PC-3 (cell line): ENCODE measurements around the gene ANLN. TPM values are rescaled to one million over a fixed set of nuclear protein-coding genes. Genes with fewer than 3 reads are reported as not detected.

ENCODE experiments used
- ATAC-seq: fragments of 200-7000 bp; cut with Tn5 transposase; 2 replicates; pipeline ENCODE4 v1.9.1; 2020; ENCODE audit warnings: mild to moderate bottlenecking, moderate library complexity
- BruUV-seq: library from RNA; stranded (reverse); fragments of 400-500 nt; replicated peaks from 2 replicates; lab custom pipeline; 2021; lab: Mats Ljungman, UMichigan
- CTCF ChIA-PET: fragments of 300-600 bp; sonication (Branson Sonifier 250); formaldehyde crosslinking; loops from one replicate; lab custom pipeline; 2022; ENCODE audit warnings: antibody characterized with exemption; lab: Charles Lee
- POLR2A ChIA-PET: fragments of 300-600 bp; sonication (Branson Sonifier 250); formaldehyde crosslinking; loops from one replicate; lab custom pipeline; 2022; ENCODE audit warnings: antibody characterized with exemption; ENCODE audit not compliant: unreplicated experiment; lab: Charles Lee
- DNase-seq: peaks from one replicate; pipeline ENCODE4 v3.0.0-alpha.2; 2015
- H2AFZ ChIP-seq: fragments of 300-600 bp; sonication (generic); 2 replicates; pipeline ENCODE4 v1.6.0; 2016; ENCODE audit warnings: antibody characterized with exemption, low read length
- H3F3A ChIP-seq: fragments of 300-600 bp; sonication (generic); one replicate; pipeline ENCODE4 v1.6.0; 2017; ENCODE audit warnings: antibody characterized with exemption, low read length, control low read depth, mild to moderate bottlenecking; ENCODE audit not compliant: unreplicated experiment
- H3K27ac ChIP-seq: fragments of 300-600 bp; sonication (generic); 2 replicates; pipeline ENCODE4 v1.5.1; 2016; ENCODE audit warnings: mild to moderate bottlenecking, low read length
- H3K27me3 ChIP-seq: fragments of 300-600 bp; sonication (generic); 2 replicates; pipeline ENCODE4 v1.6.1; 2016; ENCODE audit warnings: low read length, mixed read lengths
- H3K36me3 ChIP-seq: fragments of 300-600 bp; sonication (generic); 2 replicates; pipeline ENCODE4 v1.6.1; 2016; ENCODE audit warnings: low read depth, mixed run types, low read length, mixed read lengths
- H3K4me1 ChIP-seq: fragments of 300-600 bp; sonication (generic); 2 replicates; pipeline ENCODE4 v1.5.1; 2016; ENCODE audit warnings: low read length; ENCODE audit not compliant: insufficient read depth
- H3K4me2 ChIP-seq: fragments of 300-600 bp; sonication (generic); 2 replicates; pipeline ENCODE4 v1.6.0; 2016; ENCODE audit warnings: low read length
- H3K4me3 ChIP-seq: fragments of 300-600 bp; sonication (generic); 2 replicates; pipeline ENCODE4 v1.5.1; 2016; ENCODE audit warnings: mild to moderate bottlenecking, low read length, mixed read lengths
- H3K79me2 ChIP-seq: fragments of 300-600 bp; sonication (generic); 2 replicates; pipeline ENCODE4 v1.6.1; 2017; ENCODE audit warnings: low read length, mixed read lengths
- H3K9ac ChIP-seq: fragments of 300-600 bp; sonication (generic); 2 replicates; pipeline ENCODE4 v1.6.0; 2016; ENCODE audit warnings: mild to moderate bottlenecking, low read length
- H3K9me2 ChIP-seq: fragments of 300-600 bp; sonication (generic); replicated peaks from 2 replicates; pipeline ENCODE4 v1.6.1; 2016; ENCODE audit warnings: mixed run types, low read length, mixed read lengths
- H3K9me3 ChIP-seq: fragments of 300-600 bp; sonication (generic); 2 replicates; pipeline ENCODE4 v1.6.1; 2016; ENCODE audit warnings: low read length, mixed read lengths
- H4K20me1 ChIP-seq: fragments of 300-600 bp; sonication (generic); 2 replicates; pipeline ENCODE4 v1.6.1; 2016; ENCODE audit warnings: low read length, mixed read lengths
- CTCF ChIP-seq: fragments of 300-600 bp; sonication (generic); conservative IDR thresholded peaks from 2 replicates; pipeline ENCODE4 v1.5.1; 2017; ENCODE audit warnings: antibody characterized with exemption, low read depth, mild to moderate bottlenecking, low read length
- EZH2 ChIP-seq: fragments of 300-600 bp; sonication (generic); IDR thresholded peaks from one replicate; pipeline ENCODE4 v1.6.1; 2017; ENCODE audit warnings: antibody characterized with exemption, mild to moderate bottlenecking, low read length; ENCODE audit not compliant: unreplicated experiment
- EZH2phosphoT487 ChIP-seq: fragments of 300-600 bp; sonication (generic); IDR thresholded peaks from 2 replicates; pipeline ENCODE4 v1.6.1; 2018; ENCODE audit warnings: mild to moderate bottlenecking, antibody characterized with exemption, low read length, borderline replicate concordance
- intact Hi-C: fragments of 100-400 bp; cut with micrococcal nuclease; formaldehyde crosslinking; loops from 2 replicates; pipeline ENCODE4 v1.9.0; 2023
- total RNA-seq: library from RNA; depleted of rRNA; stranded (reverse); fragments of >200 nt; gene quantifications from 2 replicates; pipeline ENCODE4 v1.2.3, GENCODE V29; 2014

Gene ANLN
- total RNA-seq, 1 experiment from 2014 or later = 110 TPM

GRCh38 chr7:36409180-36409579 lies 19.5 kb downstream of the ANLN start:
- no peaks in the 10 kb centered on the region for H3F3A ChIP-seq
- peaks cover 57% of the 10 kb centered on the region for H3K79me2 ChIP-seq
- H4K20me1 ChIP-seq = peaks cover 18% of the 10 kb centered on the region; the same call in 1 of the 2 replicates
- CTCF ChIA-PET = no interaction called here
- no peak overlapping the region for H3K4me2 ChIP-seq
- BruUV-seq = no TSS peak
- H3K27me3 ChIP-seq = no peaks in the 10 kb centered on the region
- POLR2A ChIA-PET = no interaction called here
- H3K9ac ChIP-seq = no peak overlapping the region
- TF ChIP-seq EZH2 = no peak
- TF ChIP-seq EZH2phosphoT487 = no peak
- no peak for TF ChIP-seq CTCF
- H3K9me3 ChIP-seq = no peaks in the 10 kb centered on the region
- H3K36me3 ChIP-seq = peaks cover 83% of the 10 kb centered on the region
- H3K4me1 ChIP-seq = peaks cover 16% of the 10 kb centered on the region; the same call in 1 of the 2 replicates
- no peak overlapping the region for H2AFZ ChIP-seq
- ATAC-seq = peak; percentile 31
- H3K4me3 ChIP-seq = no peak overlapping the region
- no peak for DNase-seq
- H3K9me2 ChIP-seq = no peaks in the 10 kb centered on the region
- intact Hi-C loops = loop anchor here (2.0 kb wide), 1 partner anchor 14 kb away; no protein-coding TSS in a partner anchor
- no peak overlapping the region for H3K27ac ChIP-seq

GRCh38 chr7:36415144-36415543 lies 25.5 kb downstream of the ANLN start:
- TF ChIP-seq CTCF = no peak
- intact Hi-C loops = no loop called here
- DNase-seq (no peak), ATAC-seq (no peak)
- no TSS peak for BruUV-seq
- Histone ChIP-seq H3K9me2 (no peaks in the 10 kb centered on the region), H3K4me2 (no peak overlapping the region), H3K79me2 (peaks cover 5% of the 10 kb centered on the region; the same call in 1 of the 2 replicates), H3K36me3 (peaks cover 74% of the 10 kb centered on the region), H3F3A (no peaks in the 10 kb centered on the region), H2AFZ (no peak overlapping the region), H3K9ac (no peak overlapping the region), H3K27me3 (no peaks in the 10 kb centered on the region), H3K27ac (no peak overlapping the region), H3K4me1 (no peaks in the 10 kb centered on the region), H3K9me3 (no peaks in the 10 kb centered on the region), H3K4me3 (no peak overlapping the region), H4K20me1 (no peaks in the 10 kb centered on the region)
- POLR2A ChIA-PET = no interaction called here
- CTCF ChIA-PET = no interaction called here

- BruUV-seq = no TSS peak
- ChIA-PET CTCF (no interaction called here), POLR2A (no interaction called here)
- TF ChIP-seq EZH2phosphoT487 (no peak), CTCF (no peak), EZH2 (no peak)
- no peaks in the 10 kb centered on the region for H4K20me1 ChIP-seq
- peaks cover 72% of the 10 kb centered on the region for H3K36me3 ChIP-seq
- H3K9me3 ChIP-seq = no peaks in the 10 kb centered on the region
- H3K27ac ChIP-seq = no peak overlapping the region
- H3K9me2 ChIP-seq = no peaks in the 10 kb centered on the region
- H3K9ac ChIP-seq = no peak overlapping the region
- no peak overlapping the region for H3K4me2 ChIP-seq
- DNase-seq (no peak), ATAC-seq (no peak)
- intact Hi-C loops = no loop called here
- H3F3A ChIP-seq = no peaks in the 10 kb centered on the region
- no peaks in the 10 kb centered on the region for H3K27me3 ChIP-seq
- no peak overlapping the region for H2AFZ ChIP-seq
- no peaks in the 10 kb centered on the region; the same call in 1 of the 2 replicates for H3K79me2 ChIP-seq
- no peak overlapping the region for H3K4me3 ChIP-seq
- H3K4me1 ChIP-seq = no peaks in the 10 kb centered on the region
Observed at GRCh38 chr7:36416251-36416650, 26.6 kb downstream of the ANLN start.
